HEK293 (cell line): ENCODE measurements around the gene EFCAB11.
A peak's percentile ranks its signal among the peaks of the same experiment; 100 is the strongest.

Experiments
- IKZF3 ChIP-seq: fragments of 450-650 bp; IDR thresholded peaks from 2 replicates; pipeline ENCODE4 v1.5.0; 2018; ENCODE audit warnings: missing biosample characterization, mild to moderate bottlenecking, missing genetic modification characterization, moderate library complexity
- KLF16 ChIP-seq: fragments of 450-650 bp; formaldehyde crosslinking; IDR thresholded peaks from 2 replicates; pipeline ENCODE4 v1.5.1; 2017; ENCODE audit warnings: missing biosample characterization, missing genetic modification characterization
- RBAK ChIP-seq: fragments of 450-650 bp; formaldehyde crosslinking; IDR thresholded peaks from 2 replicates; pipeline ENCODE4 v1.5.1; 2016; ENCODE audit warnings: missing biosample characterization, missing genetic modification characterization
- REST ChIP-seq: fragments of 450-650 bp; formaldehyde crosslinking; IDR thresholded peaks from 2 replicates; pipeline ENCODE4 v1.5.1; 2016; ENCODE audit warnings: missing biosample characterization, missing genetic modification characterization
- SP3 ChIP-seq: fragments of 450-650 bp; formaldehyde crosslinking; IDR thresholded peaks from 2 replicates; pipeline ENCODE4 v1.5.1; 2016; ENCODE audit warnings: missing biosample characterization, missing genetic modification characterization
- SP7 ChIP-seq: fragments of 450-650 bp; formaldehyde crosslinking; IDR thresholded peaks from 2 replicates; pipeline ENCODE4 v1.5.1; 2016; ENCODE audit warnings: missing biosample characterization, missing genetic modification characterization
- ZBTB1 ChIP-seq: fragments of 450-650 bp; formaldehyde crosslinking; IDR thresholded peaks from 2 replicates; pipeline ENCODE4 v1.5.1; 2016; ENCODE audit warnings: missing biosample characterization, missing genetic modification characterization
- ZBTB17 ChIP-seq: fragments of 450-650 bp; formaldehyde crosslinking; IDR thresholded peaks from 2 replicates; pipeline ENCODE4 v1.5.1; 2016; ENCODE audit warnings: missing biosample characterization, missing genetic modification characterization
- ZFP69B ChIP-seq: fragments of 450-650 bp; formaldehyde crosslinking; IDR thresholded peaks from 2 replicates; pipeline ENCODE4 v1.5.1; 2016; ENCODE audit warnings: missing biosample characterization, missing genetic modification characterization
- ZNF18 ChIP-seq: fragments of 450-650 bp; formaldehyde crosslinking; IDR thresholded peaks from 2 replicates; pipeline ENCODE4 v1.5.1; 2016; ENCODE audit warnings: missing biosample characterization, missing genetic modification characterization
- ZNF280D ChIP-seq: fragments of 450-650 bp; formaldehyde crosslinking; IDR thresholded peaks from 2 replicates; pipeline ENCODE4 v1.5.1; 2016; ENCODE audit warnings: missing biosample characterization, missing genetic modification characterization
- ZNF394 ChIP-seq: fragments of 450-650 bp; formaldehyde crosslinking; IDR thresholded peaks from 2 replicates; pipeline ENCODE4 v1.5.1; 2016; ENCODE audit warnings: missing biosample characterization, missing genetic modification characterization, mild to moderate bottlenecking, moderate library complexity, borderline replicate concordance
- ZNF404 ChIP-seq: fragments of 450-650 bp; formaldehyde crosslinking; IDR thresholded peaks from 2 replicates; pipeline ENCODE4 v1.5.1; 2017; ENCODE audit warnings: missing biosample characterization, missing genetic modification characterization
- ZNF449 ChIP-seq: fragments of 450-650 bp; formaldehyde crosslinking; IDR thresholded peaks from 2 replicates; pipeline ENCODE4 v1.5.1; 2017; ENCODE audit warnings: missing biosample characterization, mild to moderate bottlenecking, missing genetic modification characterization, moderate library complexity
- ZNF555 ChIP-seq: fragments of 450-650 bp; formaldehyde crosslinking; conservative IDR thresholded peaks from 2 replicates; pipeline ENCODE4 v1.5.1; 2017; ENCODE audit warnings: missing biosample characterization, mild to moderate bottlenecking, missing genetic modification characterization, inconsistent platforms
- ZNF558 ChIP-seq: fragments of 450-650 bp; formaldehyde crosslinking; IDR thresholded peaks from 2 replicates; pipeline ENCODE4 v1.5.1; 2016; ENCODE audit warnings: missing biosample characterization, missing genetic modification characterization
- ZNF596 ChIP-seq: fragments of 450-650 bp; IDR thresholded peaks from 2 replicates; pipeline ENCODE4 v1.5.0; 2018; ENCODE audit warnings: missing biosample characterization, mild to moderate bottlenecking, missing genetic modification characterization, moderate library complexity
- ZNF677 ChIP-seq: fragments of 450-650 bp; IDR thresholded peaks from 2 replicates; pipeline ENCODE4 v1.5.0; 2018; ENCODE audit warnings: missing biosample characterization, mild to moderate bottlenecking, missing genetic modification characterization, moderate library complexity
- ZNF707 ChIP-seq: fragments of 450-650 bp; formaldehyde crosslinking; IDR thresholded peaks from 2 replicates; pipeline ENCODE4 v1.5.1; 2016; ENCODE audit warnings: missing biosample characterization, missing genetic modification characterization
- ZNF785 ChIP-seq: fragments of 450-650 bp; formaldehyde crosslinking; IDR thresholded peaks from 2 replicates; pipeline ENCODE4 v1.5.1; 2016; ENCODE audit warnings: missing biosample characterization, missing genetic modification characterization
- ZSCAN30 ChIP-seq: fragments of 450-650 bp; IDR thresholded peaks from 2 replicates; pipeline ENCODE4 v1.5.1; 2018; ENCODE audit warnings: missing biosample characterization, mild to moderate bottlenecking, missing genetic modification characterization, moderate library complexity
- ZXDB ChIP-seq: fragments of 450-650 bp; formaldehyde crosslinking; IDR thresholded peaks from 2 replicates; pipeline ENCODE4 v1.5.1; 2016; ENCODE audit warnings: missing biosample characterization, missing genetic modification characterization
- TF ChIP-seq, protein P1 (sequence below): fragments of 450-650 bp; formaldehyde crosslinking; IDR thresholded peaks from 2 replicates; pipeline ENCODE4 v1.5.1; 2016; ENCODE audit warnings: missing biosample characterization, missing genetic modification characterization, borderline replicate concordance

The EFCAB11 gene

DNA sequence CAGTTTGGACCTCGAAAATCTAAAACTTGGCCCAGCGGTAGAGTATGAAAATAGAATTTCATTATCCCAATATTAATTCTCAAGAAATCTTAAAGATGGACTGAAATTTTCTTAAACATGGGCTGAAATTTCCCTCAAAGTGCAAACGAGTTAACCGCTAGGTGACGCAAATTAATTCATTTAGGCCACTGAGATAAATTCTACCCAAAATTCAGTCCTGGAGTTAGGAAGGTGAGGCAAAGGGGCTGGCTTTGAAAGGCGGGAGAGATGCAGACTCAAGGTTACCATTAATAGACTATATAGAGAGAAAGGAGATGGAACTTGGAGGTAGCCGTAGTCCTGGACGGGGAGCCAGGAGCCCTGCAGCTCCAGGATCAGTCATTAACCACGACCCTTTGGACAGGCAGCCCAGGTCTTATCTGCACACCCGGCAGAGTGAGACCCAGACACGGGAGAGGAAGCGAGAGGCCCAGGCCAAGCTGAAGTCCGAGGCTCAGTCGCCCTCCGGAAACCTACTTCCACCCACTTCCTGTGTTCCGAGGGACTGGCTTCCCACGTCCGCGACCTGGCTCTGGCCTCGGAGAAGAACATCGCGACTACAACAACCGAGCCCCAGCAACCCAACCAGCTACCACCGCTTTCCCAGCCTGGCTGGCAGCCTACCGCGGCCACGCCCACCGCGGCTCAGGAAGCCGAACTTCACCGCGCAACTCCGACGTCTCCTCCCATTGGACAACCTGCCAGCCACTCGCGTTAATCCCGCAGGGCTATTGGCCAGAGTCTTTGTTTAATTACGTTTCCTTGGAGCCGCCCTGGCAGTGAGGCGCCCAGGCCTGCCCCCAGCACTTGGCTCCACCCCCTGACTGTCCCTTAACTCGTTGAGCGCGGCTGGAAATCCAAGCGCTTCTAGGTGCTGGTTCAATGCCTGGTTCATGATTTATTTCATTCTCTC lies at the start of gene EFCAB11 (continued):
- TF ChIP-seq ZNF404 (tag by site-specific recombination): no peak
- TF ChIP-seq ZNF596 (tag by site-specific recombination): no peak
- TF ChIP-seq ZNF677 (tag by site-specific recombination): no peak
- 0 out of 2 replicates have a peak, but pooled peaks have one; percentile 16 for TF ChIP-seq ZNF280D
- peak; percentile 96 for TF ChIP-seq ZBTB17 (tag by site-specific recombination)
- TF ChIP-seq ZNF558 (tag by site-specific recombination): no peak
- peak; percentile 87 for TF ChIP-seq SP7 (tag by site-specific recombination)
- TF ChIP-seq ZNF555: no peak
- TF ChIP-seq ZSCAN30 (tag by site-specific recombination): peak; percentile 38; the same call in 1 of the 2 replicates
- TF ChIP-seq KLF16 (tag by site-specific recombination): peak; percentile 51
- TF ChIP-seq ZNF394 (tag by site-specific recombination): no peak
- TF ChIP-seq, protein P1, sequence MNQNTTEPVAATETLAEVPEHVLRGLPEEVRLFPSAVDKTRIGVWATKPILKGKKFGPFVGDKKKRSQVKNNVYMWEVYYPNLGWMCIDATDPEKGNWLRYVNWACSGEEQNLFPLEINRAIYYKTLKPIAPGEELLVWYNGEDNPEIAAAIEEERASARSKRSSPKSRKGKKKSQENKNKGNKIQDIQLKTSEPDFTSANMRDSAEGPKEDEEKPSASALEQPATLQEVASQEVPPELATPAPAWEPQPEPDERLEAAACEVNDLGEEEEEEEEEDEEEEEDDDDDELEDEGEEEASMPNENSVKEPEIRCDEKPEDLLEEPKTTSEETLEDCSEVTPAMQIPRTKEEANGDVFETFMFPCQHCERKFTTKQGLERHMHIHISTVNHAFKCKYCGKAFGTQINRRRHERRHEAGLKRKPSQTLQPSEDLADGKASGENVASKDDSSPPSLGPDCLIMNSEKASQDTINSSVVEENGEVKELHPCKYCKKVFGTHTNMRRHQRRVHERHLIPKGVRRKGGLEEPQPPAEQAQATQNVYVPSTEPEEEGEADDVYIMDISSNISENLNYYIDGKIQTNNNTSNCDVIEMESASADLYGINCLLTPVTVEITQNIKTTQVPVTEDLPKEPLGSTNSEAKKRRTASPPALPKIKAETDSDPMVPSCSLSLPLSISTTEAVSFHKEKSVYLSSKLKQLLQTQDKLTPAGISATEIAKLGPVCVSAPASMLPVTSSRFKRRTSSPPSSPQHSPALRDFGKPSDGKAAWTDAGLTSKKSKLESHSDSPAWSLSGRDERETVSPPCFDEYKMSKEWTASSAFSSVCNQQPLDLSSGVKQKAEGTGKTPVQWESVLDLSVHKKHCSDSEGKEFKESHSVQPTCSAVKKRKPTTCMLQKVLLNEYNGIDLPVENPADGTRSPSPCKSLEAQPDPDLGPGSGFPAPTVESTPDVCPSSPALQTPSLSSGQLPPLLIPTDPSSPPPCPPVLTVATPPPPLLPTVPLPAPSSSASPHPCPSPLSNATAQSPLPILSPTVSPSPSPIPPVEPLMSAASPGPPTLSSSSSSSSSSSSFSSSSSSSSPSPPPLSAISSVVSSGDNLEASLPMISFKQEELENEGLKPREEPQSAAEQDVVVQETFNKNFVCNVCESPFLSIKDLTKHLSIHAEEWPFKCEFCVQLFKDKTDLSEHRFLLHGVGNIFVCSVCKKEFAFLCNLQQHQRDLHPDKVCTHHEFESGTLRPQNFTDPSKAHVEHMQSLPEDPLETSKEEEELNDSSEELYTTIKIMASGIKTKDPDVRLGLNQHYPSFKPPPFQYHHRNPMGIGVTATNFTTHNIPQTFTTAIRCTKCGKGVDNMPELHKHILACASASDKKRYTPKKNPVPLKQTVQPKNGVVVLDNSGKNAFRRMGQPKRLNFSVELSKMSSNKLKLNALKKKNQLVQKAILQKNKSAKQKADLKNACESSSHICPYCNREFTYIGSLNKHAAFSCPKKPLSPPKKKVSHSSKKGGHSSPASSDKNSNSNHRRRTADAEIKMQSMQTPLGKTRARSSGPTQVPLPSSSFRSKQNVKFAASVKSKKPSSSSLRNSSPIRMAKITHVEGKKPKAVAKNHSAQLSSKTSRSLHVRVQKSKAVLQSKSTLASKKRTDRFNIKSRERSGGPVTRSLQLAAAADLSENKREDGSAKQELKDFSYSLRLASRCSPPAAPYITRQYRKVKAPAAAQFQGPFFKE (tag by site-specific recombination): no peak
- peak; percentile 72 for TF ChIP-seq ZXDB
- TF ChIP-seq ZNF449: no peak
- no peak for TF ChIP-seq ZNF785
- TF ChIP-seq IKZF3: no peak
- no peak for TF ChIP-seq ZBTB1 (tag by site-specific recombination)
- TF ChIP-seq ZFP69B (tag by site-specific recombination): peak; percentile 36; the same call in 1 of the 2 replicates
- no peak for TF ChIP-seq ZNF18 (tag by site-specific recombination)
- TF ChIP-seq RBAK (tag by site-specific recombination): no peak
- no peak for TF ChIP-seq REST (tag by site-specific recombination)
- TF ChIP-seq ZNF707: no peak
- peak; percentile 98 for TF ChIP-seq SP3 (tag by site-specific recombination)
